ENCODE data around the gene IFT43. TPM values are rescaled to one million over a fixed set of nuclear protein-coding genes. Genes with fewer than 3 reads are reported as not detected.

Gene IFT43
- total RNA-seq, 2 donors from 2014 or later: 46.3 to 49.6 TPM

DNA sequence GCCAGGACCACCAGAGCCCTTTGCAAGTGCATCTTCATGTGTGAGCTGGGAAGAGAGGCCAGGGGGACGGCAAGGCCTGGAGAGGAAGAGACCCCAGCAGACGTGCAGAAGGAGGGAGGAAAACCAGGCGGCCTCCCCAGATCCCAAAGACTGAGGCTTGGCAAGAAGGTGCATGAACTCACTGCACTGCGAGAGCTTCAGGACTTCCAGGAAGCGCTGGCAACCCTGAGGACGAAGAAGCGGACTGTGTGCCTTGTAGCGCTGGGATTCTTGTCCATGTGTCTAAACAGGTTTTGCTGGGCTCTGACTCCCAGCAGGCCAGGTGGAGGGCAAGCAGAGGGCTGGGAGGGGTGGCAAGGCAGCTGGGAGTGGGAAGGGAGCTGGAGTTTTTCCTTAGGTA is 4.7 kb upstream of the IFT43 start:
- H3K27ac Mint-ChIP-seq: no peak overlapping the region
- peaks cover 30% of the 10 kb centered on the region for H3K27me3 Mint-ChIP-seq (ENCODE audit: insufficient read depth)
- Histone ChIP-seq H3K27me3 (ENCODE audit: control insufficient read depth, insufficient read depth, low read length, poor library complexity, severe bottlenecking) (peaks cover 7% of the 10 kb centered on the region), H3K4me1 (ENCODE audit: control insufficient read depth, insufficient read depth, low read length) (peaks cover 7% of the 10 kb centered on the region), H3K27ac (ENCODE audit: low read depth, low read length) (no peak overlapping the region), H3K4me3 (ENCODE audit: low read length) (no peak overlapping the region), H3K9me3 (ENCODE audit: control insufficient read depth, low read length) (no peaks in the 10 kb centered on the region), H3K9ac (ENCODE audit: extremely low read depth, low read length, poor library complexity, severe bottlenecking) (no peak overlapping the region), H3K36me3 (ENCODE audit: control insufficient read depth, insufficient read depth, low read length) (no peaks in the 10 kb centered on the region)
- no peaks in the 10 kb centered on the region for H3K9me3 Mint-ChIP-seq
- no peak for DNase-seq
- H3K36me3 Mint-ChIP-seq (ENCODE audit: low read depth): no peaks in the 10 kb centered on the region
- 92 to 93% methylated on average over 6 to 8 of the region's 8 CpGs for WGBS, 2 experiments (ENCODE audit: insufficient coverage in 1 of 2, insufficient read length in 1 of 2)
- H3K4me1 Mint-ChIP-seq: peaks cover 68% of the 10 kb centered on the region
- TF ChIP-seq, protein P1, sequence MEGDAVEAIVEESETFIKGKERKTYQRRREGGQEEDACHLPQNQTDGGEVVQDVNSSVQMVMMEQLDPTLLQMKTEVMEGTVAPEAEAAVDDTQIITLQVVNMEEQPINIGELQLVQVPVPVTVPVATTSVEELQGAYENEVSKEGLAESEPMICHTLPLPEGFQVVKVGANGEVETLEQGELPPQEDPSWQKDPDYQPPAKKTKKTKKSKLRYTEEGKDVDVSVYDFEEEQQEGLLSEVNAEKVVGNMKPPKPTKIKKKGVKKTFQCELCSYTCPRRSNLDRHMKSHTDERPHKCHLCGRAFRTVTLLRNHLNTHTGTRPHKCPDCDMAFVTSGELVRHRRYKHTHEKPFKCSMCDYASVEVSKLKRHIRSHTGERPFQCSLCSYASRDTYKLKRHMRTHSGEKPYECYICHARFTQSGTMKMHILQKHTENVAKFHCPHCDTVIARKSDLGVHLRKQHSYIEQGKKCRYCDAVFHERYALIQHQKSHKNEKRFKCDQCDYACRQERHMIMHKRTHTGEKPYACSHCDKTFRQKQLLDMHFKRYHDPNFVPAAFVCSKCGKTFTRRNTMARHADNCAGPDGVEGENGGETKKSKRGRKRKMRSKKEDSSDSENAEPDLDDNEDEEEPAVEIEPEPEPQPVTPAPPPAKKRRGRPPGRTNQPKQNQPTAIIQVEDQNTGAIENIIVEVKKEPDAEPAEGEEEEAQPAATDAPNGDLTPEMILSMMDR (conservative IDR thresholded peaks at IDR 0.05): no peak
- H3K4me3 Mint-ChIP-seq: peak overlapping the region; percentile 67

DNA sequence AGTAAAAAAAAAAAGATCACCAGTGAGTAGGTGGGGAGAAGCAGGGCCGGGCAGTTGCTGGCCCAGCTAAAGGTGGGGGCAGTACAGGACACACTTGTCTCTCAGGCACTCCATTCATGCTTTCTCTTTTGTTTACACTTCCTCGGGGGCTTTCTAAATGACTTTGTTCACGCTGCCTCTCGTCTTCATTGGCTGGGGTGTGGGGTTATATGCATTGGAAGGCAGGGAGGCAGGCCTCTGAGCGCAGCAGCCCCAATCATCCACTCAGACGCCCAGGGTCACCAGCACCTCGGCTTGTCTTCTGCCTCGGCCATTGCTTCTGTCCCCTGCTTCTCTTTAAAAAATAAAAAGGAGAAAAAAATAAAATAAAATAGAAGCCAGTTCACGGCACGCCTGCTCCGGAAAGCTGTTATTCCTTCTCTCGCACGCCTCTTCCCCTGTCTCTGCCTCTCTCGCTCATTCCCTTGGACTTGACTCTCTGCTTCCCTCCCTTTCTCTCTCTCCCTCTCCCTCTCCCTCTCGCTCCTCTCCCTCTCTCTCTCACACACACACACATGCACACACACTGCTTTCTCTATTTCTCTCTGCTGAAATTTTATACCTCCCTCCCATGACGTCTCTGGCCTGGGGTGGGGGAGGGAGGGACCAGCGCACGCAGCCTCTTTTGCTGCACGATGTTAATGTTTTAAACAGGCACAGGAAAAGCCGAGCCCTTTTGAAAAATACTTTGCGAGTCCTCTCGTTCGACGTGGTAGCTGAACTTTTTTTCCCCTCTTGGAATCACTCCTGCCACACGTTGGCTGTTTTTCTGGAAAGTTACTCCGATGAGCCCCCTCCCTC is 3.9 kb upstream of the IFT43 start, which contains the start of gene TGFB3:
Gene TGFB3, minus strand, starts transcription at position 570 of the 840 bp plus-strand sequence. CDS start 1,102 bp downstream, outside the sequence.
- H3K9ac ChIP-seq (ENCODE audit: extremely low read depth, low read length, poor library complexity, severe bottlenecking): peak within 1 kb of the TSS; percentile 6
- no peaks in the 10 kb centered on the region for H3K9me3 Mint-ChIP-seq
- H3K27ac ChIP-seq (ENCODE audit: low read depth, low read length): no peak within 1 kb of the TSS
- peaks cover 7% of the 10 kb centered on the region for H3K27me3 ChIP-seq (ENCODE audit: control insufficient read depth, insufficient read depth, low read length, poor library complexity, severe bottlenecking)
- TF ChIP-seq, protein P1 (conservative IDR thresholded peaks at IDR 0.05): no peak
- peak within 1 kb of the TSS; percentile 79 for H3K4me3 ChIP-seq (ENCODE audit: low read length)
- H3K36me3 ChIP-seq (ENCODE audit: control insufficient read depth, insufficient read depth, low read length): no peaks in the 10 kb centered on the region
- no peaks in the 10 kb centered on the region for H3K9me3 ChIP-seq (ENCODE audit: control insufficient read depth, low read length)
- WGBS, 2 experiments (ENCODE audit: insufficient coverage in 1 of 2, insufficient read length in 1 of 2): 8 to 9% methylated on average over 11 to 26 of the region's 26 CpGs
- peak within 1 kb of the TSS; percentile 61 for H3K27ac Mint-ChIP-seq
- H3K4me1 Mint-ChIP-seq: peaks cover 71% of the 10 kb centered on the region
- peak within 1 kb of the TSS; percentile 67 for H3K4me3 Mint-ChIP-seq
- peaks cover 7% of the 10 kb centered on the region for H3K4me1 ChIP-seq (ENCODE audit: control insufficient read depth, insufficient read depth, low read length)
- DNase-seq: peak; percentile 67
- H3K27me3 Mint-ChIP-seq (ENCODE audit: insufficient read depth): peaks cover 30% of the 10 kb centered on the region
- H3K36me3 Mint-ChIP-seq (ENCODE audit: low read depth): no peaks in the 10 kb centered on the region

DNA sequence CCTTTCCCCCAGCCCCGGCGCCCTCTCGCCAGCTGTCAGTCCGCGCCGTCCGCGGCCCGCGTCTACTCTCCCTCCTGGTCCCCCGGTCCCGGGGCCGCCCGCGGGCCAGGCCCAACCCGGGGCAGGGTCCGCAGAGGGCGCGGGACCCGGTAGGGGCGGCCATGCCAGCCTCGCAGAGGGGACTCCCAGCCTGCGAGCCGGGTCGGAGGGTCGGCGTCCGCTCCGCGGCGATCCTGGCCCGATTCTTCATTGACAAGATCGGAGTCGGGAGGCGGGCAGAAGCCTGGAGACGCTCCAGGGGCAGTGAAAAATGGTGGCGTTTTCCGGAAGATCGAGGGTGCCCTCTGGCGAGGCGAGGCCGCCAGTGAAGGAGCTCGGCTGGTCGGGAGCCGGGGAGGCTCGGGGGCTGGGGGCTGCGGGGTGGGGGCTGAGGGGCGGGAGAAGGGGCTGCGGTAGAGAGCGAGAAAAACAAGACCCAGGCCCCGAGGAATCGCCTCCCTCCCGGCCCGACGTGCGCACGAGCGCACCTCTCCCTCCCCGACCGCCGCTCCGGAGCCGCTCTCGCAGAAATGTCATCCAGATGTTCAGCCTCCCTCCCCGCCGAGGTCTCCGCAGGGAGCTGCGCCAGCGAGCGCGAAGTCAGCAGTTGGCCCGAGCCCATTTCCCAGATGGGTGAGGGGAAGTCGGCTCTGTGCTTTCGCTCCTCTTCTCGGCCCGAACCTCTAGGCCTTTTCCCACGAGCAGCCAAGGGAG is 3.1 kb upstream of the IFT43 start:
- peak; percentile 95 for DNase-seq
- TF ChIP-seq, protein P1 (conservative IDR thresholded peaks at IDR 0.05): peak; percentile 82
- peaks cover 30% of the 10 kb centered on the region for H3K27me3 Mint-ChIP-seq (ENCODE audit: insufficient read depth)
- H3K4me1 Mint-ChIP-seq: peaks cover 66% of the 10 kb centered on the region
- H3K27ac Mint-ChIP-seq: peak overlapping the region; percentile 61
- no peaks in the 10 kb centered on the region for H3K36me3 ChIP-seq (ENCODE audit: control insufficient read depth, insufficient read depth, low read length)
- H3K27me3 ChIP-seq (ENCODE audit: control insufficient read depth, insufficient read depth, low read length, poor library complexity, severe bottlenecking): peaks cover 7% of the 10 kb centered on the region
- H3K9ac ChIP-seq (ENCODE audit: extremely low read depth, low read length, poor library complexity, severe bottlenecking): peak overlapping the region; percentile 6
- H3K36me3 Mint-ChIP-seq (ENCODE audit: low read depth): no peaks in the 10 kb centered on the region
- H3K9me3 ChIP-seq (ENCODE audit: control insufficient read depth, low read length): no peaks in the 10 kb centered on the region
- H3K4me1 ChIP-seq (ENCODE audit: control insufficient read depth, insufficient read depth, low read length): peaks cover 7% of the 10 kb centered on the region
- peak overlapping the region; percentile 79 for H3K4me3 ChIP-seq (ENCODE audit: low read length)
- H3K4me3 Mint-ChIP-seq: peak overlapping the region; percentile 67
- H3K9me3 Mint-ChIP-seq: no peaks in the 10 kb centered on the region
- 0 to 1% methylated on average over 9 to 71 of the region's 77 CpGs for WGBS, 2 experiments (ENCODE audit: insufficient coverage in 1 of 2, insufficient read length in 1 of 2)
- H3K27ac ChIP-seq (ENCODE audit: low read depth, low read length): no peak overlapping the region
